Heart left ventricle (tissue), 16 donors: ENCODE measurements around the gene TLK1. TPM values are rescaled to one million over a fixed set of nuclear protein-coding genes. Genes with fewer than 3 reads are reported as not detected.
"Not testable (repeated sequence)": the region's sequence is repeated elsewhere in the genome, so short reads cannot be mapped to it uniquely, and the experiment has no call there.

Source experiments
- ATAC-seq, 4 donors: fragments of 200-7000 bp; cut with Tn5 transposase; one replicate each; pipeline ENCODE4 v1.9.1; 2020 to 2022; ENCODE audit warnings: moderate library complexity in 4 of 4, mild to moderate bottlenecking in 3 of 4, moderate number of reproducible peaks in 1 of 4
- DNase-seq, 5 donors: peaks; one replicate each; pipeline ENCODE4 v3.0.0-alpha.2; 2020
- H3K27ac ChIP-seq, 12 donors: fragments of 200-600 bp; sonication (generic) in 4 of 12; one replicate each; pipeline versions ENCODE4 v1.5.0 to v1.8.0; 2016 to 2022; ENCODE audit warnings: mild to moderate bottlenecking in 2 of 12
- H3K27me3 ChIP-seq, 9 donors: fragments of 200-600 bp; sonication (generic) in 2 of 9; one replicate each; pipeline versions ENCODE4 v1.5.1 to v1.8.0; 2016 to 2022; ENCODE audit warnings: mild to moderate bottlenecking in 3 of 9
- H3K36me3 ChIP-seq, 9 donors: fragments of 200-600 bp; sonication (generic) in 2 of 9; one replicate each; pipeline versions ENCODE4 v1.5.0 to v1.8.0; 2018 to 2022; ENCODE audit warnings: mild to moderate bottlenecking in 2 of 9
- H3K4me1 ChIP-seq, 12 donors: fragments of 200-600 bp; sonication (generic) in 4 of 12; one replicate each; pipeline versions ENCODE4 v1.5.0 to v1.8.0; 2016 to 2022; ENCODE audit warnings: mild to moderate bottlenecking in 3 of 12
- H3K4me3 ChIP-seq, 12 donors: fragments of 200-600 bp; sonication (generic) in 4 of 12; one replicate each; pipeline versions ENCODE4 v1.5.0 to v1.8.0; 2017 to 2022; ENCODE audit warnings: mild to moderate bottlenecking in 9 of 12, moderate library complexity in 4 of 12
- H3K9me3 ChIP-seq, 12 donors: fragments of 200-600 bp; sonication (generic) in 4 of 12; one replicate each; pipeline versions ENCODE4 v1.5.0 to v1.8.0; 2016 to 2022; ENCODE audit warnings: mild to moderate bottlenecking in 1 of 12
- CTCF ChIP-seq, 12 donors: fragments of 200-600 bp; sonication (generic) in 4 of 12; IDR thresholded peaks; one replicate each; pipeline versions ENCODE4 v1.5.0 to v1.8.0; 2018 to 2022; ENCODE audit warnings: antibody characterized with exemption in 12 of 12, mild to moderate bottlenecking in 5 of 12
- POLR2A ChIP-seq, 2 donors: fragments of 450-650 bp; IDR thresholded peaks; one replicate each; pipeline ENCODE4 v1.6.1; 2017; ENCODE audit warnings: antibody characterized with exemption in 2 of 2, mild to moderate bottlenecking in 2 of 2, moderate library complexity in 2 of 2
- WGBS, 4 donors: extraction: QIAGEN DNeasy Blood & Tissue Kit in 2 of 4; methylation state at CpG; one replicate each; pipeline versions ENCODE4 v1.1.5 to v1.1.7; 2013 to 2018; 5-methylcytosine and 5-hydroxymethylcytosine counted together
- intact Hi-C, 10 donors: fragments of 100-400 bp; cut with DNase I; formaldehyde crosslinking; loops; one replicate each; pipeline versions ENCODE4 v1.11.1 to v1.14.2; 2022
- polyA plus RNA-seq, 2 donors: library from polyadenylated mRNA; stranded (reverse); fragments of 200-250 nt; gene quantifications; one replicate each; pipeline ENCODE4 v1.2.3, GENCODE V29; 2013
- total RNA-seq, 9 donors: library from RNA; depleted of rRNA in 2 of 9; stranded (reverse); fragments of >200 nt in 2 of 9; fragmentation: NEBNext Ultra II Directional in 3 of 9; extraction: Animal tissue kit (Norgen Biotek cat#: 25700) in 3 of 9; gene quantifications; one replicate each; pipeline versions ENCODE4 v1.1.0 to v1.2.4, GENCODE V29; 2016 to 2023
- donor health status: ischemic (EF 13 %, LVEDD 7.1; RV severe dilation, severe dysfunction).
- donor health status: healthy with polysubstance abuse.
- donor health status: DM: no; HTN: yes; CAD: no.
- donor health status: DM: no; HTN: no; CAD: no.
- donor health status: ischemic (EF 25% LVEDD 6.9; RV normal size, moderate dysfunction).
- donor health status: ischemic (EF 25% LVEDD 5.7; RV mildly dilated, moderate dysfunction).
- donor health status: healthy.
- donor health status: DM: yes; HTN: yes; CAD: no.
- donor health status: ischemic (EF 35%, LVEDD 5.7; RV mildly dilated, moderate dysfunction).
- donor health status: nonischemic (EF 11% LVEDD 7.7; RV severe dilation, severe dysfunction).
- donor health status: DM: yes; HTN: yes; CAD: no.
- donor health status: PGD.
- donor health status: ischemic (EF 29% LVEDD 5.4; RV normal size, mild dysfunction).
- donor health status: nonischemic (EF 23%, LVEDD 6.1; RV moderate dilation, normal function).

Gene TLK1
- total and polyA plus RNA-seq, 11 donors, result 7.2 to 41.4 (median 26.8) TPM

GRCh38 chr2:171100370-171100769 is 60.3 kb downstream of the TLK1 start:
- H3K27ac ChIP-seq, result no peak overlapping the region
- 94 to 98% (median 95%) methylated on average over 3 of the region's 3 CpGs for WGBS, 4 donors
- no peaks in the 10 kb centered on the region for H3K4me1 ChIP-seq
- H3K27me3 ChIP-seq, result no peaks in the 10 kb centered on the region
- peaks cover 0 to 46% (median 17%) of the 10 kb centered on the region in 12 donors for H3K9me3 ChIP-seq
- intact Hi-C loops, result no loop called here
- no peak for DNase-seq
- H3K36me3 ChIP-seq, result peaks cover 0 to 5% (median 0%) of the 10 kb centered on the region in 9 donors
- H3K4me3 ChIP-seq, result no peak overlapping the region
- no peak for TF ChIP-seq CTCF (IDR thresholded peaks at IDR 0.05)
- TF ChIP-seq POLR2A (IDR thresholded peaks at IDR 0.05), result no peak
- no peak for ATAC-seq

- H3K9me3 ChIP-seq, result peaks cover 0 to 46% (median 17%) of the 10 kb centered on the region in 12 donors
- ATAC-seq (no peak), DNase-seq (no peak)
- H3K4me1 ChIP-seq, result no peaks in the 10 kb centered on the region
- TF ChIP-seq CTCF (IDR thresholded peaks at IDR 0.05) (no peak), POLR2A (IDR thresholded peaks at IDR 0.05) (no peak)
- H3K27me3 ChIP-seq, result no peaks in the 10 kb centered on the region
- peaks cover 0 to 5% (median 0%) of the 10 kb centered on the region in 9 donors for H3K36me3 ChIP-seq
- intact Hi-C loops, result no loop called here
- no peak overlapping the region for H3K4me3 ChIP-seq
- no peak overlapping the region for H3K27ac ChIP-seq
Observed at GRCh38 chr2:171098607-171099006, 62.1 kb downstream of the TLK1 start.

GRCh38 chr2:171095014-171095582 is 65.6 kb downstream of the TLK1 start:
- 94 to 98% (median 96%) methylated on average over 2 of the region's 2 CpGs for WGBS, 4 donors
- no peak overlapping the region for H3K4me3 ChIP-seq
- TF ChIP-seq POLR2A (IDR thresholded peaks at IDR 0.05), result no peak
- no peak for TF ChIP-seq CTCF (IDR thresholded peaks at IDR 0.05)

GRCh38 chr2:171091517-171091916 is 69.2 kb downstream of the TLK1 start:
- DNase-seq, H3K4me1 ChIP-seq, H3K27ac ChIP-seq, H3K36me3 ChIP-seq, H3K4me3 ChIP-seq, H3K27me3 ChIP-seq, ATAC-seq, intact Hi-C loops, H3K9me3 ChIP-seq: not testable (repeated sequence)
- WGBS, 4 donors, result 96 to 99% (median 97%) methylated on average over 11 of the region's 11 CpGs

More at GRCh38 chr2:171095014-171095582, 65.6 kb downstream of the TLK1 start:
- ATAC-seq, result no peak
- no peaks in the 10 kb centered on the region for H3K4me1 ChIP-seq
- no peak overlapping the region for H3K27ac ChIP-seq
- H3K27me3 ChIP-seq, result no peaks in the 10 kb centered on the region
- peaks cover 0 to 3% (median 0%) of the 10 kb centered on the region in 9 donors for H3K36me3 ChIP-seq
- intact Hi-C loops, result no loop called here
- no peak for DNase-seq
- peaks cover 0 to 38% (median 14%) of the 10 kb centered on the region in 12 donors for H3K9me3 ChIP-seq

- no peak overlapping the region for H3K27ac ChIP-seq
- H3K9me3 ChIP-seq, result no peaks in the 10 kb centered on the region
- peaks cover 0 to 11% (median under 1%) of the 10 kb centered on the region in 12 donors for H3K4me1 ChIP-seq
- H3K36me3 ChIP-seq, result no peaks in the 10 kb centered on the region
- intact Hi-C loops, result loop anchor here in 2 of 10 donors (5.0 to 10.0 kb wide), 2 partner anchors 115 to 117 kb away; no protein-coding TSS in a partner anchor
- H3K4me3 ChIP-seq, result no peak overlapping the region
- no peak for ATAC-seq
- no peak for DNase-seq
- no peaks in the 10 kb centered on the region for H3K27me3 ChIP-seq
- 92 to 96% (median 95%) methylated on average over 6 of the region's 6 CpGs for WGBS, 4 donors
- TF ChIP-seq POLR2A (IDR thresholded peaks at IDR 0.05) (no peak), CTCF (IDR thresholded peaks at IDR 0.05) (no peak)
Observed at GRCh38 chr2:171089489-171089888, 71.2 kb downstream of the TLK1 start.
